Measurements from ENCODE around the gene LAG3.

Gene LAG3

DNA sequence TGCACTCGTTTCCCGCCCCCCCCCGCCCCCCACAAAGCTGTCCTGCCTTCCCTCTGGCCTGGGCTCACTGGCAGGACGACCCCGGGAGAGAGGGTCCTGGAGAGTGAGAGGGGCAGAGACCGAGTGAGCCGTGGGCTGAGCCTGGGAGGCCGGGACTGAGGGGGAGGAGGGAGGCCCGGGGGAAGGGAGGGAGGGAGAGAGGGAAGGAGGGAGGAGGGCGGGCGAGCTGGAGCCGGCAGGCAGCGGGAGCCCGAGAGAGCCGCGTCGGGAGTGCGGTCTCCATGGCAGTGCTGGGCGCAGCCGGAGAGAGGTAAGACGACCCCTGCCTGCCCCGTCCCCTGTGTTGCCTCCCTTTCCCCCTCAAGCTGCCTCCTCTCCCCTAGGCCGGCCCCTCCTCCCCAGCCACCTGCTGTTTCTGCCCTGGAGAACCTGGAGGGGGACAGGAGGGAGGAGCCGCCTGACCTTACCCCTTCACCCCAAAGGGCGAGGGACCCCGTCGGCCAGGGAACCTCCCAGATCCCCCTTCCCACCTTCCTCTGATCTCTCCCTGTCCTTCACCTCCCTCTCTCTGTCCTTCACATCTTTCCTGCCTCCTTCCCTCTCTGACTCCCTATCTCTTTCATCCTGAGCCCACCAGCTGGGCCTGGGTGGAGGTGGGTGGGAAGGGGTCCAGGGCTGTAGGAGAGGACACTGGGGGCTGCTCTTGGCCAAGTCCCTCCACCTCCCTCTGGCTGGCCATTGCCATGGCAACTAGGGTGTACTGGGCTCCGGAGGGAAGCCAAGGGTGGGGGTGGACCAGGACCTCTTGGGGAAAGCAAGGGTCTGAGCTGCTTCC is 49.5 kb downstream of the LAG3 start, which contains the start of gene GPR162:
Gene GPR162 (plus strand): TSS at position 231 of the 835 bp plus-strand sequence. CDS start 2,078 bp downstream, outside the sequence.
- no peak for DNase-seq (ENCODE audit: low read depth in 4 of 4, low spot score in 1 of 4)

GRCh38 chr12:6822426-6823135 is 50.3 kb downstream of the LAG3 start:
- no peak for DNase-seq (ENCODE audit: low read depth in 4 of 4, low spot score in 1 of 4)

- no peak for DNase-seq (ENCODE audit: low read depth in 4 of 4, low spot score in 1 of 4)
Observed at GRCh38 chr12:6823182-6824084, 51.1 kb downstream of the LAG3 start.

GRCh38 chr12:6824085-6824775 is 51.9 kb downstream of the LAG3 start:
- no peak for DNase-seq (ENCODE audit: low read depth in 4 of 4, low spot score in 1 of 4)

DNA sequence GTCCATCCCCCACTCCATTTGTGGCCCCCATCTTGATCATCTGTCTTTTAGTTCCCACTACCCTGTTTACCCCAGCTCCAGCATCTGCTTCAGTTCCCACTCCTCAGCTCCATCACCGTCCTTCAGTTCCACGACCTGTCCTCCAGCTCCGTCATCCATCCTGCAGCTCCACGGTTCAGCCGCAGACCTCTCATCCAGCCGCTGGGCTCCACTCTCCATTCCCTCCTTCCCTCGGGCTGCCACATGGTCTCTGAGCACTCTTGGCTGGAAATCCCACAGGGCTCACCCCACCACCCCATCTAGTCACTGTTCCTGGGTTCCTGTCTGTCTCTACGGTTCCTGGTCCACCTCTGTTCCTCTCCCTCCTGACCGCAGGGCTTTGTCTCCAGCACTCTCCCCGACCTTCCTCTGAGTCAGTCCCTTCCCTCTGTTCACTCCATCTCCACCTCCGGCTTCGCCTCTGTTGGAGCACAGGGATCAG is 52.6 kb downstream of the LAG3 start:
- DNase-seq (ENCODE audit: low read depth in 4 of 4, low spot score in 1 of 4), result no peak

- peak; percentile 74 to 86 (median 77) for DNase-seq (ENCODE audit: low read depth in 4 of 4, low spot score in 1 of 4)
Observed at GRCh38 chr12:6825398-6826124, 53.2 kb downstream of the LAG3 start.

DNA sequence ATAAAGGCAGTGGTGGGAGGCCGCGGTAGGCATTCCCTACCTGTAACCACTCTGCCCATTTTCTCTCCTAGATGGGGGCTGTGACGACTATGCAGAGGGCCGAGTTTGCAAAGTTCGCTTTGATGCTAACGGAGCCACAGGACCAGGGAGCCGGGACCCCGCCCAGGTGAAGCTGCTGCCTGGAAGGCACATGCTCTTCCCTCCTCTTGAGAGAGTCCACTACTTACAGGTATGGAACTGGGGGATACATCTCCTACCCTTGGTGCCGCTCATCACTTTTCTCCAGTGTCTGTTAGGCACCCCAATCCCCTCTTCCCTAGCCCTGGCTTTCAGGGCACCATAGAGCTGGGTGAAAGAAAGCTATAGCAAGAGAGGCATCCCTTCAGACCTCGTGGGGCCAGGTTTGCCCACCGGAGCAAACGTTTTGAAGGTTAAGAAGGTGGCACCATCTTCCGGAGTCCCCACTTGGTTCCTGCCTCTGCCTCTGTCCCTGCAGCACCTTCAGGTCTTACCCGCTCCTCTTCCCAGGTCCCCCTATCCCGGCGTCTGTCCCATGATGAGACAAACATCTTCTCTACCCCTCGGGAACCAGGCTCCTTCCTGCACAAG is 53.9 kb downstream of the LAG3 start:
- no peak for DNase-seq (ENCODE audit: low read depth in 4 of 4, low spot score in 1 of 4)

DNA sequence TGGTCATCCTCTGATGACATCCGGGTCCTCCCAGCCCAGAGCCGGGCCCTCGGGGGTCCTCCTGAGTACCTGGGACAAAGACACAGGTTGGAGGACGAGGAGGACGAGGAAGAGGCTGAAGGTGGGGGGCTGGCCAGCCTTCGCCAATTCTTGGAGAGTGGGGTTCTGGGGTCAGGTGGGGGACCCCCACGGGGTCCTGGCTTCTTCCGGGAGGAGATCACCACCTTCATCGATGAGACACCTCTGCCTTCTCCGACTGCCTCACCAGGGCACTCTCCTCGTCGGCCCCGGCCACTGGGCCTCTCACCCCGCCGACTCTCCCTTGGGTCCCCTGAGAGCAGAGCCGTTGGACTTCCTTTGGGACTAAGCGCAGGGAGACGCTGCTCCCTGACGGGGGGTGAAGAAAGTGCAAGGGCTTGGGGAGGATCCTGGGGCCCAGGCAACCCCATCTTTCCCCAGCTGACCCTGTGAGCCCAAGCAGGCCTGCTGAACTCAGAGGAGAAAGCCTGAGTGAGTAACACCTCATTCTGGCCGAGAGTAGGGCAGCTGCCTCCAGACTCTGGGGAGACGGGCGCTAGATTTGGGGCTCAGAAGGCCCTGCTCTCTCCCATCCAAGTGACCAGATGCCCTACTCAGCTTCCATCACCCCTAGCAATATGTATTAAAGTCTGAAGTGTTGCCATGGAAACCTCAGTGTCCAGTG is 54.6 kb downstream of the LAG3 start:
- no peak for DNase-seq (ENCODE audit: low read depth in 4 of 4, low spot score in 1 of 4)

DNA sequence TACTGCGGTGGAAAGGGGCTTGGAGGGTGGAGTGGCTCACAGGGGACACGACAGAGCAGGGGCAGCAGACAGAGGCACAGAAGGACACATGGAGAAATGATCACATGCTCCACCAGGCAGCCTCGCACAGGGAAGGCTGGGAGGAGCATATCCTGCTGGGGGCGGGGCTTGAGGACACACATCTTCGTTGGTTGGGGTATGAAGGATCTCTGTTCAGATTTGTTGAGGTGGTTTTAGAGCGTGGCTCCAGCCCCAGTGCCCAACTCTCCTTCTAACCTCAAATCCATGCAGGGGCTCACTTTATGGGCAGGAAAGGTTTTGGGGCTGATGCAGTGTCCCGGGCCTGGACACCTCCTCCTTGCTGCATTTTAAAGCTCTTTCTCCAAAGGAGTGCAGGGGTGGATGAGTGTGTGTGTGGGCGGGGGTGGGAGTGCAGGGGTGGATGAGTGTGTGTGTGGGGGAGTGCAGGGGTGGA is 55.2 kb downstream of the LAG3 start:
- peak in 3 of 4 experiments; percentile 38 to 54 (median 46) for DNase-seq (ENCODE audit: low read depth in 4 of 4, low spot score in 1 of 4)
